Measurements from ENCODE around the gene GPR37L1. TPM values are rescaled to one million over a fixed set of nuclear protein-coding genes. Genes with fewer than 3 reads are reported as not detected.

The GPR37L1 gene
- total RNA-seq, 2 experiments from 2014 or later: not detected

- H3K4me3 Mint-ChIP-seq: no peak overlapping the region
These were observed 7.0 kb downstream of the GPR37L1 start for GRCh38 chr1:202129453-202130296.

GRCh38 chr1:202130297-202130721 lies 7.6 kb downstream of the GPR37L1 start:
- no peak for TF ChIP-seq CTCF (IDR thresholded peaks at IDR 0.05)
- ATAC-seq: no peak
- intact Hi-C loops (cut with micrococcal nuclease): no loop called here
- POLR2A ChIA-PET: interaction anchor here (0.9 kb wide), 1 partner anchor 17 kb away, joined by 5 read pairs; no protein-coding TSS in a partner anchor
- Mint-ChIP-seq H3K36me3 (ENCODE audit: low read depth) (peaks cover 8% of the 10 kb centered on the region), H3K4me1 (ENCODE audit: low read depth) (no peaks in the 10 kb centered on the region), H3K4me3 (no peak overlapping the region), H3K9me3 (no peaks in the 10 kb centered on the region), H3K27ac (no peak overlapping the region), H3K27me3 (peaks cover 5% of the 10 kb centered on the region)
- DNase-seq: no peak
- CTCF ChIA-PET: interaction anchor here (2.0 kb wide), 1 partner anchor 131 kb away, joined by 7 read pairs; no protein-coding TSS in a partner anchor

More at GRCh38 chr1:202129453-202130296, 7.0 kb downstream of the GPR37L1 start:
- Mint-ChIP-seq H3K4me1 (ENCODE audit: low read depth) (no peaks in the 10 kb centered on the region), H3K36me3 (ENCODE audit: low read depth) (peaks cover 8% of the 10 kb centered on the region), H3K27ac (no peak overlapping the region), H3K27me3 (peaks cover 5% of the 10 kb centered on the region), H3K9me3 (no peaks in the 10 kb centered on the region)
- no peak for ATAC-seq
- no peak for DNase-seq
- ChIA-PET POLR2A (interaction anchor here (0.9 kb wide), 1 partner anchor 17 kb away, joined by 5 read pairs; no protein-coding TSS in a partner anchor), CTCF (interaction anchor here (1.2 to 2.0 kb wide), 2 partner anchors 130 to 233 kb away, joined by 3 to 7 read pairs; no protein-coding TSS in a partner anchor)
- intact Hi-C loops (cut with micrococcal nuclease): no loop called here
- no peak for TF ChIP-seq CTCF (IDR thresholded peaks at IDR 0.05)

GRCh38 chr1:202130816-202131522 lies 8.3 kb downstream of the GPR37L1 start:
- no peak for ATAC-seq
- no peak overlapping the region for H3K27ac Mint-ChIP-seq
- no peak for TF ChIP-seq CTCF (IDR thresholded peaks at IDR 0.05)
- peaks cover 5% of the 10 kb centered on the region for H3K27me3 Mint-ChIP-seq
- H3K4me1 Mint-ChIP-seq (ENCODE audit: low read depth): no peaks in the 10 kb centered on the region
- DNase-seq: no peak
- POLR2A ChIA-PET: interaction anchor here (0.9 kb wide), 1 partner anchor 16 kb away, joined by 5 read pairs; no protein-coding TSS in a partner anchor
- no peaks in the 10 kb centered on the region for H3K9me3 Mint-ChIP-seq
- CTCF ChIA-PET: interaction anchor here (1.0 to 1.2 kb wide), 2 partner anchors 132 to 235 kb away, joined by 3 to 5 read pairs; no protein-coding TSS in a partner anchor
- H3K36me3 Mint-ChIP-seq (ENCODE audit: low read depth): peaks cover 8% of the 10 kb centered on the region
- H3K4me3 Mint-ChIP-seq: no peak overlapping the region
- intact Hi-C loops (cut with micrococcal nuclease): no loop called here

GRCh38 chr1:202131956-202132821 lies 9.5 kb downstream of the GPR37L1 start:
- no peak for TF ChIP-seq CTCF (IDR thresholded peaks at IDR 0.05)
- ChIA-PET CTCF (interaction anchor here (0.7 to 1.2 kb wide), 3 partner anchors 125 to 238 kb away, joined by 3 to 5 read pairs (median 4); no protein-coding TSS in a partner anchor), POLR2A (interaction anchor here (0.6 to 1.0 kb wide), 2 partner anchors 15 to 22 kb away, joined by 3 read pairs; no protein-coding TSS in a partner anchor)
- ATAC-seq (no peak), DNase-seq (no peak)
- intact Hi-C loops (cut with micrococcal nuclease): no loop called here
- Mint-ChIP-seq H3K4me3 (no peak overlapping the region), H3K27ac (no peak overlapping the region), H3K9me3 (no peaks in the 10 kb centered on the region), H3K4me1 (ENCODE audit: low read depth) (no peaks in the 10 kb centered on the region), H3K27me3 (peaks cover under 1% of the 10 kb centered on the region), H3K36me3 (ENCODE audit: low read depth) (peaks cover 10% of the 10 kb centered on the region)
